Stomach (tissue), 9 donors: ENCODE measurements around the gene NMRK2. TPM values are rescaled to one million over a fixed set of nuclear protein-coding genes. Genes with fewer than 3 reads are reported as not detected.

ENCODE experiments used
- DNase-seq, 2 donors: peaks; one replicate each; pipeline versions ENCODE4 v3.0.0 to v3.0.0-alpha.2; 2013 to 2019
- H3K27ac ChIP-seq, 5 donors: fragments of 200-600 bp in 4 of 5; sonication (generic) in 4 of 5; one replicate each; pipeline ENCODE4 v1.5.1; 2013 to 2019; ENCODE audit warnings: mild to moderate bottlenecking in 1 of 5, moderate library complexity in 1 of 5
- H3K27me3 ChIP-seq, 3 donors: fragments of 200-600 bp; sonication (generic); one replicate each; pipeline ENCODE4 v1.5.1; 2017 to 2019; ENCODE audit warnings: mixed run types in 1 of 3
- H3K36me3 ChIP-seq, 4 donors: fragments of 200-600 bp; sonication (generic); 1 replicate in 3 of 4; 2 replicates in 1 of 4; pipeline ENCODE4 v1.5.1; 2016 to 2019
- H3K4me1 ChIP-seq, 4 donors: fragments of 200-600 bp; sonication (generic); one replicate each; pipeline ENCODE4 v1.5.1; 2016 to 2019
- H3K4me3 ChIP-seq, 4 donors: fragments of 200-600 bp; sonication (generic) in 3 of 4; one replicate each; pipeline ENCODE4 v1.5.1; 2016 to 2019; ENCODE audit warnings: mild to moderate bottlenecking in 1 of 4
- H3K9me3 ChIP-seq, 4 donors: fragments of 200-600 bp; sonication (generic); one replicate each; pipeline ENCODE4 v1.5.1; 2016 to 2019
- EP300 ChIP-seq: sonication (generic); formaldehyde crosslinking; IDR thresholded peaks from one replicate; pipeline ENCODE4 v1.6.1; 2017; ENCODE audit warnings: antibody characterized with exemption
- POLR2A ChIP-seq, 4 donors: fragments of 450-650 bp; IDR thresholded peaks; one replicate each; pipeline ENCODE4 v1.6.1; 2016; ENCODE audit warnings: antibody characterized with exemption in 4 of 4, control low read depth in 2 of 4, mild to moderate bottlenecking in 1 of 4, moderate library complexity in 1 of 4
- POLR2AphosphoS5 ChIP-seq, 3 donors: sonication (generic); formaldehyde crosslinking; IDR thresholded peaks; one replicate each; pipeline ENCODE4 v1.6.1; 2016; ENCODE audit warnings: antibody characterized with exemption in 3 of 3
- WGBS, 5 donors: extraction: QIAGEN DNeasy Blood & Tissue Kit in 3 of 5; methylation state at CpG; one replicate each; pipeline versions ENCODE4 v1.1.5 to v1.1.7; 2013 to 2018; 5-methylcytosine and 5-hydroxymethylcytosine counted together
- intact Hi-C: fragments of 100-400 bp; cut with DNase I; formaldehyde crosslinking; loops from one replicate; pipeline ENCODE4 v1.15.1; 2023; ENCODE audit warnings: low total_unique reads
- polyA plus RNA-seq, 3 donors: library from polyadenylated mRNA; stranded (reverse); fragments of 200-250 nt; gene quantifications; one replicate each; pipeline ENCODE4 v1.2.3, GENCODE V29; 2013
- total RNA-seq, 5 donors: library from RNA; depleted of rRNA; stranded (reverse); fragments of >200 nt; gene quantifications; one replicate each; pipeline versions ENCODE4 v1.1.0 to v1.2.3, GENCODE V29; 2014 to 2016
- TF ChIP-seq, protein P1 (sequence below), 7 experiments: fragments of 450-650 bp in 4 of 7; fragments of 200-600 bp in 3 of 7; sonication (generic) in 3 of 7; IDR thresholded peaks; one replicate each; pipeline ENCODE4 v1.5.1; 2016 to 2019; ENCODE audit warnings: antibody characterized with exemption in 7 of 7, control low read depth in 2 of 7, mild to moderate bottlenecking in 1 of 7
- donor health status: healthy with polysubstance abuse.
- donor health status: Bipolar disorder and iron deficiency.
- donor health status: healthy.

Gene NMRK2
- total and polyA plus RNA-seq, 8 donors = 0.55 to 4.3 (median 1.5) TPM; not detected in 4

DNA sequence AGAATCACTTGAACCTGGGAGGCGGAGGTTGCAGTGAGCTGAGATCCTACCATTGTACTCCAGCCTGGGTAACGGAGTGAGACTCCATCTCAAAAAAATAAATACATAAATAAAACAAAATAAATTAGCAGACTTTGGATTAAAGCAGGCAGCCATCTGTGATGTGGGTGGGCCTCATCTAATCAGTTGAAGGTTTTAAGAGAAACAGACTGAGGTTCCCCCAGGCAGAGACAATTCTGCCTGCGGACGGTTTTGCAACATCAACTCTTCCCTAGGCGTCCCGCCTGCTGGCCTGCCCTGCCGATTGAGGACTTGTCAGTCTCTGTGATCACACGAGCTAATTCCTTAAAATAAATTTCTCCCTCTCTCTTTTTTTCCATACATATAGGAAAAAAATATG is 28.6 kb upstream of the NMRK2 start:
- peaks cover 0 to 6% (median 0%) of the 10 kb centered on the region in 4 donors for H3K4me1 ChIP-seq
- H3K36me3 ChIP-seq = no peaks in the 10 kb centered on the region
- DNase-seq = no peak
- H3K9me3 ChIP-seq = peaks cover 0 to 1% (median 0%) of the 10 kb centered on the region in 4 donors
- H3K27ac ChIP-seq = no peak overlapping the region
- TF ChIP-seq, protein P1, sequence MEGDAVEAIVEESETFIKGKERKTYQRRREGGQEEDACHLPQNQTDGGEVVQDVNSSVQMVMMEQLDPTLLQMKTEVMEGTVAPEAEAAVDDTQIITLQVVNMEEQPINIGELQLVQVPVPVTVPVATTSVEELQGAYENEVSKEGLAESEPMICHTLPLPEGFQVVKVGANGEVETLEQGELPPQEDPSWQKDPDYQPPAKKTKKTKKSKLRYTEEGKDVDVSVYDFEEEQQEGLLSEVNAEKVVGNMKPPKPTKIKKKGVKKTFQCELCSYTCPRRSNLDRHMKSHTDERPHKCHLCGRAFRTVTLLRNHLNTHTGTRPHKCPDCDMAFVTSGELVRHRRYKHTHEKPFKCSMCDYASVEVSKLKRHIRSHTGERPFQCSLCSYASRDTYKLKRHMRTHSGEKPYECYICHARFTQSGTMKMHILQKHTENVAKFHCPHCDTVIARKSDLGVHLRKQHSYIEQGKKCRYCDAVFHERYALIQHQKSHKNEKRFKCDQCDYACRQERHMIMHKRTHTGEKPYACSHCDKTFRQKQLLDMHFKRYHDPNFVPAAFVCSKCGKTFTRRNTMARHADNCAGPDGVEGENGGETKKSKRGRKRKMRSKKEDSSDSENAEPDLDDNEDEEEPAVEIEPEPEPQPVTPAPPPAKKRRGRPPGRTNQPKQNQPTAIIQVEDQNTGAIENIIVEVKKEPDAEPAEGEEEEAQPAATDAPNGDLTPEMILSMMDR (IDR thresholded peaks at IDR 0.05) = no peak
- TF ChIP-seq POLR2A (IDR thresholded peaks at IDR 0.05) (no peak), EP300 (no peak), POLR2AphosphoS5 (IDR thresholded peaks at IDR 0.05) (no peak)
- intact Hi-C loops = no loop called here
- H3K4me3 ChIP-seq = no peak overlapping the region
- WGBS, 5 donors = 89 to 95% (median 93%) methylated on average over 8 of the region's 8 CpGs
- H3K27me3 ChIP-seq = peaks cover 0 to 12% (median 0%) of the 10 kb centered on the region in 3 donors

DNA sequence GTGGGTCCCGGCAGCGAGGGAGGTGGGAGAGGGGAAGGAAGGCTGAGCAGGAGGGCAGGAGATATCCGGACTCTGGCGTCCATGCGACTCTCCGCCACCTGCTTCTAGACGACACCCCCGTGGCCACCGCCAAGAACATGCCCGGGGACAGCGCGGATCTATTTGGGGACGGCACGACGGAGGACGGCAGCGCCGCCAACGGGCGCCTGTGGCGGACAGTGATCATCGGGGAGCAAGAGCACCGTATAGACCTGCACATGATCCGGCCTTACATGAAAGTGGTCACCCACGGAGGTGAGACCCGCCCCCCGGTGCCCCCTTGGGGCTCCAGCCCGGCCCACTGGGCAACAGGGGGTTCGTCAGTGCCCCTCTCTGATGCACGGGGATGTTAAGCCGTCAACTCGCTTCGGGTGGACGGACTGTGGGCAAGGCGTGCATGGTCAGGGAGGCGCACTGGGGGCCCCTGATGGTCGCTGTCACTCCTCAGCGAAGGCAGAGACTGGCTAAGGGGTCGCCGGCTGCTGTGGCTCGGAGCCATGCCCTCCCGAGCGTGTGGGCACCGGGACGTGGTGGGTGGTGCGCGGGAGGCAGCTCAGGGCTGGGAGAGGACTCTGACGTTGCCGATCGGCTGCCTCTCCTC is 25.1 kb upstream of the NMRK2 start:
- 81 to 90% (median 87%) methylated on average over 46 to 50 of the region's 50 CpGs for WGBS, 5 donors

DNA sequence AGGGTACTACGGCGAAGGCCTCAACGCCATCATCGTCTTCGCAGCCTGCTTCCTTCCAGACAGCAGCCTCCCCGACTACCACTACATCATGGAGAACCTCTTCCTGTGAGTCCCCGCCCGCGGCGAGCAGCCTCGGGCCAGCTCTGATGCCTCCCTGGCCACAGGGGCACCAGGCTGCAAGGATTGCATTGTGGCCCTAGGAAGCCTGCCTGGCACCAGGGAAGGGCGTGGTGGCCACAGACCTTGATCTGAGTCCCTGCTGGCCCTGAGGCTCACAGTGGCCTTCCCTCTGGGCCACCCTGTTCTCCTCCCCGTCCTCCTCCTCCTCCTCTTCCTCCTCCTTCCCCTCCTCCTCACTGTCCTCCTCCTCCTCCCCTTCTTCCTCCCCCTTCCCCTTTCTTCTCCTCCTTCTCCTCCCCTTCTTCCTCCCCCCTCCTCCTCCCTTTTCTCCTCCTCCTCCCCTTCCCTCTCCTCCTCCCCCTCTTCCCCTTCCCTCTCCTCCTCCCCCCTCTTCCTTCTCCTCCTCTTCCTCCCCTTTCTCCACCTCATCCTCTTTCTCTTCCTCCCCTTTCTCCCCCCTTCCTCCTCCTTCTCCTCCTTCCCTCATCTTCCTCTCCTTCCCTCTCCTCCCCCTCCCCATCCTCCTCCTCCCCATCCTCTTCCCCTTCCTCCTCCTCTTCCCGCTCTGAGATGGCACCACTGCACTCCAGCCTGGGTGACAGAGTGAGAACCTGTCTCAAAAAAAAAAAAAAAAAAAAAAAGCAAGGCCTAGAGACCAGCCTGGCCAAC is 24.4 kb upstream of the NMRK2 start:
- DNase-seq = no peak
- Histone ChIP-seq H3K4me1 (no peaks in the 10 kb centered on the region), H3K4me3 (no peak overlapping the region), H3K36me3 (no peaks in the 10 kb centered on the region), H3K27me3 (peaks cover 0 to 12% (median 0%) of the 10 kb centered on the region in 3 donors), H3K9me3 (peaks cover 9 to 19% (median 14%) of the 10 kb centered on the region in 4 donors), H3K27ac (no peak overlapping the region)
- 70 to 74% (median 74%) methylated on average over 9 to 14 of the region's 14 CpGs for WGBS, 5 donors
- intact Hi-C loops = no loop called here
- TF ChIP-seq, protein P1 (IDR thresholded peaks at IDR 0.05) = no peak
- TF ChIP-seq EP300 (no peak), POLR2A (IDR thresholded peaks at IDR 0.05) (no peak), POLR2AphosphoS5 (IDR thresholded peaks at IDR 0.05) (no peak)

More for the DNA sequence above, 25.1 kb upstream of the NMRK2 start:
- Histone ChIP-seq H3K27ac (no peak overlapping the region), H3K27me3 (peaks cover 0 to 12% (median 0%) of the 10 kb centered on the region in 3 donors), H3K4me1 (no peaks in the 10 kb centered on the region), H3K4me3 (no peak overlapping the region), H3K9me3 (peaks cover 9 to 19% (median 14%) of the 10 kb centered on the region in 4 donors), H3K36me3 (no peaks in the 10 kb centered on the region)
- intact Hi-C loops = no loop called here
- TF ChIP-seq EP300 = no peak
- no peak for TF ChIP-seq POLR2A (IDR thresholded peaks at IDR 0.05)
- no peak for TF ChIP-seq POLR2AphosphoS5 (IDR thresholded peaks at IDR 0.05)
- TF ChIP-seq, protein P1 (IDR thresholded peaks at IDR 0.05) = no peak
- DNase-seq = no peak

DNA sequence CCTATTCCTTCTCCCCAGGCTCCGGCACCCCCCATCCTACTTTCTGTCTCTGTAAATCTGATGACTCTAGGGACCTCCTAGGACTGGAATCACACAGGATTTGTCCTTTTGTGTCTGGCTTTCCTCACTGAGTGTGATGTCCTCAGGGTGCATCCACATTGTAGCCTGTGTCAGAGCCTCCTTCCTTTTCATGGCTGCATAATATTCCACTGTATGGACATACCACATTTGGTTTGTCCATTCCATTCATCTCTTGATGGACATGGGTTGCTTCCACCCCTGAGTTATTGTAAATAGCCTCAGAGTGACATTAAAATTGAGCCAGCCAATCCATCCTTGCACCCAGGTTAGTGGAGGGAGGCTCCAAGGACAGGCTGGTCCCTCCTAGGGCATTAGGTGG is 22.8 kb upstream of the NMRK2 start:
- intact Hi-C loops = no loop called here
- 93 to 100% (median 100%) methylated on average over 1 of the region's 1 CpG for WGBS, 5 donors
- Histone ChIP-seq H3K4me1 (no peaks in the 10 kb centered on the region), H3K9me3 (peaks cover 9 to 19% (median 14%) of the 10 kb centered on the region in 4 donors), H3K36me3 (no peaks in the 10 kb centered on the region), H3K4me3 (no peak overlapping the region), H3K27me3 (peaks cover 0 to 12% (median 0%) of the 10 kb centered on the region in 3 donors), H3K27ac (no peak overlapping the region)
- no peak for DNase-seq
- no peak for TF ChIP-seq POLR2AphosphoS5 (IDR thresholded peaks at IDR 0.05)
- TF ChIP-seq POLR2A (IDR thresholded peaks at IDR 0.05) = no peak
- no peak for TF ChIP-seq EP300
